ENCODE data around the gene CEMIP.

CEMIP gene

GRCh38 chr15:80870366-80870765 lies 91.2 kb downstream of the CEMIP start:
- in situ Hi-C loops (cut with HindIII; ENCODE audit: low pct_ligation_motif_present, low sequenced_read_pairs): no loop called here
- no peak for DNase-seq
- no peak overlapping the region for H3K27ac ChIP-seq
- H3K4me3 ChIP-seq (ENCODE audit: low read depth, low read length): no peak overlapping the region
- no peaks in the 10 kb centered on the region for H3K27me3 ChIP-seq (replicated peaks)
- no peak for TF ChIP-seq CTCF (IDR thresholded peaks at IDR 0.05; ENCODE audit: low read depth, low read length, missing control alignments)
- H3K36me3 ChIP-seq (replicated peaks): no peaks in the 10 kb centered on the region

GRCh38 chr15:80870893-80871292 lies 91.7 kb downstream of the CEMIP start:
- Histone ChIP-seq H3K4me3 (ENCODE audit: low read depth, low read length) (no peak overlapping the region), H3K27ac (no peak overlapping the region), H3K27me3 (replicated peaks) (no peaks in the 10 kb centered on the region), H3K36me3 (replicated peaks) (no peaks in the 10 kb centered on the region)
- DNase-seq: no peak
- in situ Hi-C loops (cut with HindIII; ENCODE audit: low pct_ligation_motif_present, low sequenced_read_pairs): no loop called here
- no peak for TF ChIP-seq CTCF (IDR thresholded peaks at IDR 0.05; ENCODE audit: low read depth, low read length, missing control alignments)

- Histone ChIP-seq H3K4me3 (ENCODE audit: low read depth, low read length) (no peak overlapping the region), H3K27ac (no peak overlapping the region), H3K36me3 (replicated peaks) (no peaks in the 10 kb centered on the region), H3K27me3 (replicated peaks) (no peaks in the 10 kb centered on the region)
- no peak for TF ChIP-seq CTCF (IDR thresholded peaks at IDR 0.05; ENCODE audit: low read depth, low read length, missing control alignments)
- no peak for DNase-seq
- in situ Hi-C loops (cut with HindIII; ENCODE audit: low pct_ligation_motif_present, low sequenced_read_pairs): no loop called here
These were observed 92.7 kb downstream of the CEMIP start for GRCh38 chr15:80871858-80872257.

GRCh38 chr15:80873366-80873952 lies 94.3 kb downstream of the CEMIP start:
- Histone ChIP-seq H3K36me3 (replicated peaks) (no peaks in the 10 kb centered on the region), H3K27me3 (replicated peaks) (no peaks in the 10 kb centered on the region), H3K27ac (no peak overlapping the region), H3K4me3 (ENCODE audit: low read depth, low read length) (no peak overlapping the region)
- DNase-seq: no peak
- no peak for TF ChIP-seq CTCF (IDR thresholded peaks at IDR 0.05; ENCODE audit: low read depth, low read length, missing control alignments)
- in situ Hi-C loops (cut with HindIII; ENCODE audit: low pct_ligation_motif_present, low sequenced_read_pairs): no loop called here

- in situ Hi-C loops (cut with HindIII; ENCODE audit: low pct_ligation_motif_present, low sequenced_read_pairs): no loop called here
- no peaks in the 10 kb centered on the region for H3K27me3 ChIP-seq (replicated peaks)
- no peak for DNase-seq
- H3K36me3 ChIP-seq (replicated peaks): no peaks in the 10 kb centered on the region
- no peak overlapping the region for H3K4me3 ChIP-seq (ENCODE audit: low read depth, low read length)
- no peak for TF ChIP-seq CTCF (IDR thresholded peaks at IDR 0.05; ENCODE audit: low read depth, low read length, missing control alignments)
- H3K27ac ChIP-seq: no peak overlapping the region
These were observed 96.6 kb downstream of the CEMIP start for GRCh38 chr15:80875568-80876347.

- no peak overlapping the region for H3K4me3 ChIP-seq (ENCODE audit: low read depth, low read length)
- no peak overlapping the region for H3K27ac ChIP-seq
- H3K36me3 ChIP-seq (replicated peaks): no peaks in the 10 kb centered on the region
- H3K27me3 ChIP-seq (replicated peaks): no peaks in the 10 kb centered on the region
- DNase-seq: no peak
- in situ Hi-C loops (cut with HindIII; ENCODE audit: low pct_ligation_motif_present, low sequenced_read_pairs): no loop called here
- TF ChIP-seq CTCF (IDR thresholded peaks at IDR 0.05; ENCODE audit: low read depth, low read length, missing control alignments): no peak
These were observed 97.1 kb downstream of the CEMIP start for GRCh38 chr15:80876348-80876674.
